Pancreas (tissue), 10 donors: ENCODE results near the gene AIF1. TPM values are rescaled to one million over a fixed set of nuclear protein-coding genes. Genes with fewer than 3 reads are reported as not detected.

Source experiments
- ATAC-seq, 4 donors: fragments of 200-7000 bp; cut with Tn5 transposase; one replicate each; pipeline versions ENCODE4 v1.8.0 to v1.9.1; 2020; ENCODE audit warnings: mild to moderate bottlenecking in 4 of 4, moderate library complexity in 4 of 4
- DNase-seq, 6 donors: peaks; one replicate each; pipeline ENCODE4 v3.0.0-alpha.2; 2020
- FAIRE-seq: peaks from 2 replicates; lab custom pipeline; 2012; peaks lifted over from hg19 to GRCh38; lab: Jason Lieb, UNC
- H3K27ac ChIP-seq, 4 donors: fragments of 200-600 bp; sonication (generic); 1 replicate in 3 of 4; 2 replicates in 1 of 4; pipeline versions ENCODE4 v1.5.0 to v1.8.0; 2020
- H3K27me3 ChIP-seq, 4 donors: fragments of 200-600 bp; one replicate each; pipeline ENCODE4 v1.8.0; 2021
- H3K36me3 ChIP-seq, 3 donors: fragments of 200-600 bp; sonication (generic) in 1 of 3; one replicate each; pipeline versions ENCODE4 v1.5.0 to v1.8.0; 2020 to 2021
- H3K4me1 ChIP-seq, 3 donors: fragments of 200-600 bp; one replicate each; pipeline ENCODE4 v1.8.0; 2021
- H3K4me3 ChIP-seq, 4 donors: fragments of 200-600 bp; sonication (generic) in 2 of 4; one replicate each; pipeline versions ENCODE4 v1.5.0 to v1.8.0; 2020 to 2021
- H3K9me3 ChIP-seq, 4 donors: fragments of 200-600 bp; one replicate each; pipeline ENCODE4 v1.8.0; 2021
- CTCF ChIP-seq, 4 donors: fragments of 200-600 bp; sonication (generic) in 3 of 4; IDR thresholded peaks; one replicate each; pipeline versions ENCODE4 v1.5.0 to v1.8.0; 2021; ENCODE audit warnings: antibody characterized with exemption in 4 of 4
- WGBS, 2 donors: extraction: QIAGEN DNeasy Blood & Tissue Kit; methylation state at CpG; one replicate each; pipeline ENCODE4 v1.1.7; 2013; 5-methylcytosine and 5-hydroxymethylcytosine counted together
- intact Hi-C, 3 donors: fragments of 100-400 bp; cut with DNase I; formaldehyde crosslinking; loops; one replicate each; pipeline versions ENCODE4 v1.11.1 to v1.14.2; 2022
- polyA plus RNA-seq, 2 donors: library from polyadenylated mRNA; stranded (reverse); fragments of 200-250 nt; gene quantifications; one replicate each; pipeline ENCODE4 v1.2.3, GENCODE V29; 2013
- total RNA-seq, 6 donors: library from RNA; stranded (reverse); fragmentation: NEBNext Ultra II Directional in 4 of 6; extraction: Animal tissue kit (Norgen Biotek cat#: 25700) in 4 of 6; gene quantifications; one replicate each; pipeline versions ENCODE4 v1.2.1 to v1.2.4, GENCODE V29; 2021 to 2023
- donor health status: healthy with polysubstance abuse.
- donor health status: DM: no; HTN: no; CAD: no; lungs with moderate emphysema.
- donor health status: DM: no; HTN: no; CAD: no.
- donor health status: control.
- donor health status: control.
- donor health status: Bipolar disorder and iron deficiency.
- donor health status: DM: yes; HTN: yes; CAD: no.
- donor health status: DM: no; HTN: no; CAD: no.
- donor health status: DM: no; HTN: no; CAD: no.
- donor health status: DM: yes; HTN: yes; CAD: no.

Gene AIF1
- total and polyA plus RNA-seq, 8 donors = 1.1 to 18.6 (median 11.8) TPM

- peak; percentile 6 to 46 (median 31) for ATAC-seq
- H3K4me1 ChIP-seq = peaks cover 0 to 14% (median 12%) of the 10 kb centered on the region in 3 donors
Measured at GRCh38 chr6:31581434-31582229, 33.4 kb upstream of the AIF1 start.

GRCh38 chr6:31582230-31582643, 32.8 kb upstream of the AIF1 start, which contains the start of gene LTB:
Gene LTB (minus strand): TSS chr6:31582424. CDS start chr6:31582417, 7 bp downstream.
- H3K27me3 ChIP-seq = no peaks in the 10 kb centered on the region
- no peak for ATAC-seq
- no peaks in the 10 kb centered on the region for H3K36me3 ChIP-seq
- DNase-seq = peak in 1 of 6 donors; percentile 59
- peaks cover 0 to 14% (median 12%) of the 10 kb centered on the region in 3 donors for H3K4me1 ChIP-seq
- H3K4me3 ChIP-seq = peak within 1 kb of the TSS; percentile 41 to 80 (median 74)
- no peak for TF ChIP-seq CTCF (IDR thresholded peaks at IDR 0.05)
- intact Hi-C loops = no loop called here
- peak within 1 kb of the TSS in 2 of 4 donors; percentile 49 to 69 for H3K27ac ChIP-seq
- no peaks in the 10 kb centered on the region for H3K9me3 ChIP-seq
- 66 to 67% methylated on average over 2 to 3 of the region's 3 CpGs for WGBS, 2 donors
- FAIRE-seq = no peak

More at GRCh38 chr6:31581434-31582229, 33.4 kb upstream of the AIF1 start:
- TF ChIP-seq CTCF (IDR thresholded peaks at IDR 0.05) = no peak
- no peaks in the 10 kb centered on the region for H3K27me3 ChIP-seq
- peak overlapping the region in 2 of 4 donors; percentile 49 to 69 for H3K27ac ChIP-seq
- no peaks in the 10 kb centered on the region for H3K36me3 ChIP-seq
- intact Hi-C loops = no loop called here
- WGBS, 2 donors = 23 to 27% methylated on average over 21 of the region's 21 CpGs
- DNase-seq = peak in 1 of 6 donors; percentile 64
- peak overlapping the region; percentile 41 to 80 (median 74) for H3K4me3 ChIP-seq
- FAIRE-seq = no peak
- no peaks in the 10 kb centered on the region for H3K9me3 ChIP-seq

GRCh38 chr6:31585491-31585890, 29.5 kb upstream of the AIF1 start:
- peak overlapping the region in 2 of 4 donors; percentile 8 to 17 for H3K27ac ChIP-seq

GRCh38 chr6:31586008-31586407, 29.0 kb upstream of the AIF1 start, which contains the start of gene LST1:
Gene LST1 (plus strand): TSS chr6:31586277. CDS start chr6:31587300, 1,023 bp downstream.
- Histone ChIP-seq H3K4me1 (peaks cover 0 to 6% (median 0%) of the 10 kb centered on the region in 3 donors), H3K27ac (peak within 1 kb of the TSS in 2 of 4 donors; percentile 8 to 27), H3K9me3 (no peaks in the 10 kb centered on the region), H3K27me3 (no peaks in the 10 kb centered on the region), H3K36me3 (no peaks in the 10 kb centered on the region), H3K4me3 (peak within 1 kb of the TSS in 1 of 4 donors; percentile 14)
- no peak for TF ChIP-seq CTCF (IDR thresholded peaks at IDR 0.05)
- WGBS, 2 donors = 52 to 57% methylated on average over 1 of the region's 1 CpG
- ATAC-seq (peak in 2 of 4 donors; percentile 24 to 44), FAIRE-seq (no peak), DNase-seq (no peak)
- intact Hi-C loops = no loop called here

More at GRCh38 chr6:31585491-31585890, 29.5 kb upstream of the AIF1 start:
- DNase-seq (no peak), FAIRE-seq (no peak), ATAC-seq (no peak)
- no peak for TF ChIP-seq CTCF (IDR thresholded peaks at IDR 0.05)
- Histone ChIP-seq H3K27me3 (no peaks in the 10 kb centered on the region), H3K4me3 (no peak overlapping the region), H3K4me1 (peaks cover 0 to 6% (median 2%) of the 10 kb centered on the region in 3 donors), H3K9me3 (no peaks in the 10 kb centered on the region), H3K36me3 (no peaks in the 10 kb centered on the region)
- intact Hi-C loops = no loop called here
- 62 to 64% methylated on average over 2 of the region's 2 CpGs for WGBS, 2 donors
